GM12878 (cell line): ENCODE results near the gene ZNF532. TPM values are rescaled to one million over a fixed set of nuclear protein-coding genes. Genes with fewer than 3 reads are reported as not detected.

Experiments
- ATAC-seq: fragments of 200-7000 bp; cut with Tn5 transposase; 3 replicates; pipeline ENCODE4 v1.9.1; 2020; ENCODE audit warnings: mild to moderate bottlenecking, moderate library complexity
- BruUV-seq: library from RNA; stranded (reverse); fragments of 400-500 nt; replicated peaks from 2 replicates; lab custom pipeline; 2021; lab: Mats Ljungman, UMichigan
- CTCF ChIA-PET: fragments of 300-600 bp; sonication (Branson Sonifier 250); formaldehyde crosslinking; extraction: SDS; loops from one replicate; lab custom pipeline; 2021; ENCODE audit warnings: inconsistent platforms; lab: Yijun Ruan, JAX
- POLR2A ChIA-PET: fragments of 350-600 bp; formaldehyde crosslinking; extraction: SDS; loops from one replicate; lab custom pipeline; 2021; ENCODE audit warnings: inconsistent platforms; lab: Charles Lee
- RAD21 ChIA-PET: fragments of 300-600 bp; sonication (Branson Sonifier 250); formaldehyde crosslinking; loops from one replicate; lab custom pipeline; 2023; ENCODE audit warnings: antibody characterized with exemption; ENCODE audit not compliant: unreplicated experiment; lab: Charles Lee
- SMC1A ChIA-PET: fragments of 300-600 bp; sonication (Branson Sonifier 250); formaldehyde crosslinking; loops from one replicate; lab custom pipeline; 2023; ENCODE audit not compliant: unreplicated experiment, uncharacterized antibody; lab: Charles Lee
- DNase-seq: peaks from one replicate; pipeline ENCODE4 v3.0.0-alpha.2; 2011; ENCODE audit warnings: low read depth, low spot score
- FAIRE-seq: peaks from 3 replicates; lab custom pipeline; 2011; peaks lifted over from hg19 to GRCh38; lab: Jason Lieb, UNC
- H2AFZ ChIP-seq: 2 replicates; pipeline ENCODE4 v1.6.0; 2011; ENCODE audit warnings: low read depth, low read length, control low read depth; ENCODE audit not compliant: control insufficient read depth
- H3K27ac ChIP-seq: 2 replicates; pipeline ENCODE4 v1.5.1; 2011; ENCODE audit warnings: control low read depth; ENCODE audit not compliant: control insufficient read depth, insufficient read depth
- H3K27me3 ChIP-seq, 2 experiments: replicated peaks in 1 of 2; 2 replicates each; pipeline versions ENCODE4 v1.6.0 to v1.6.1; 2011; ENCODE audit warnings: low read length in 1 of 2; ENCODE audit not compliant: control insufficient read depth in 2 of 2, insufficient read depth in 2 of 2
- H3K36me3 ChIP-seq, 2 experiments: 2 replicates each; pipeline ENCODE4 v1.5.1; 2011; ENCODE audit warnings: low read length in 1 of 2; ENCODE audit not compliant: control insufficient read depth in 2 of 2, insufficient read depth in 2 of 2
- H3K4me1 ChIP-seq: 2 replicates; pipeline ENCODE4 v1.6.1; 2011; ENCODE audit warnings: mild to moderate bottlenecking, low read length, moderate library complexity, mixed read lengths; ENCODE audit not compliant: control insufficient read depth, insufficient read depth
- H3K4me2 ChIP-seq: 2 replicates; pipeline ENCODE4 v1.6.0; 2011; ENCODE audit warnings: control low read depth; ENCODE audit not compliant: control insufficient read depth, insufficient read depth
- H3K4me3 ChIP-seq: fragments of 200-600 bp; sonication (generic); 2 replicates; pipeline ENCODE4 v1.5.1; 2016
- H3K79me2 ChIP-seq: 2 replicates; pipeline ENCODE4 v1.6.0; 2011; ENCODE audit warnings: low read length; ENCODE audit not compliant: control insufficient read depth, insufficient read depth
- H3K9ac ChIP-seq: 2 replicates; pipeline ENCODE4 v1.8.0; 2011; ENCODE audit warnings: low read length, control low read depth, mixed read lengths; ENCODE audit not compliant: control insufficient read depth, insufficient read depth
- H3K9me3 ChIP-seq: replicated peaks from 3 replicates; pipeline ENCODE4 v1.5.1; 2011; ENCODE audit warnings: mild to moderate bottlenecking, low read length; ENCODE audit not compliant: control insufficient read depth, insufficient read depth
- H4K20me1 ChIP-seq: 2 replicates; pipeline ENCODE4 v1.6.0; 2011; ENCODE audit not compliant: control insufficient read depth, insufficient read depth
- CREB1 ChIP-seq: IDR thresholded peaks from 2 replicates; pipeline ENCODE4 v1.6.1; 2012; ENCODE audit warnings: low read depth, mild to moderate bottlenecking, inconsistent platforms
- CUX1 ChIP-seq: IDR thresholded peaks from 2 replicates; pipeline ENCODE4 v1.6.1; 2012; ENCODE audit warnings: improper control_type of control experiment, low read depth, low read length; ENCODE audit not compliant: insufficient replicate concordance
- MTA2 ChIP-seq: fragments of 450-650 bp; IDR thresholded peaks from 2 replicates; pipeline ENCODE4 v1.6.1; 2016; ENCODE audit warnings: low read depth, mild to moderate bottlenecking, moderate library complexity
- NR2C2 ChIP-seq: IDR thresholded peaks from 2 replicates; pipeline ENCODE4 v1.6.1; 2011; ENCODE audit warnings: borderline replicate concordance, low read depth; ENCODE audit not compliant: control insufficient read depth, insufficient read length
- PAX8 ChIP-seq: fragments of 450-650 bp; IDR thresholded peaks from 2 replicates; pipeline ENCODE4 v1.6.1; 2017; ENCODE audit warnings: mild to moderate bottlenecking, moderate library complexity
- RCOR1 ChIP-seq: conservative IDR thresholded peaks from 2 replicates; pipeline ENCODE4 v1.6.1; 2012; ENCODE audit warnings: low read depth, low read length, improper control_type of control experiment
- WGBS: methylation state at CpG from one replicate; pipeline ENCODE4 v1.1.6; 2016; ENCODE audit warnings: low lambda C conversion rate; ENCODE audit not compliant: insufficient replicate concordance, insufficient coverage; ENCODE audit errors: missing lambda C conversion rate; 5-methylcytosine and 5-hydroxymethylcytosine counted together
- in situ Hi-C: fragments of 300-500 bp; cut with MboI; formaldehyde crosslinking; loops from 9 replicates; pipeline ENCODE4 v1.14.3; 2018; ENCODE audit warnings: mixed read lengths
- intact Hi-C: fragments of 100-400 bp; cut with micrococcal nuclease; formaldehyde crosslinking; loops from one replicate; pipeline ENCODE4 v1.14.2; 2022; ENCODE audit not compliant: unreplicated experiment
- polyA plus RNA-seq, 11 experiments: library from polyadenylated mRNA; depleted of rRNA in 4 of 11; unstranded in 6 of 11; stranded (reverse) in 5 of 11; fragments of >200 nt; fragmentation: Nextera tagmentation in 4 of 11; fragmentation: Illumina TruSeq in 1 of 11; extraction: Ambion mirVana in 4 of 11; extraction: Trizol in 1 of 11; gene quantifications; 1 replicate in 1 of 11; 2 replicates in 10 of 11; pipeline versions ENCODE4 v1.2.1 to v1.2.3, GENCODE V29; 2011 to 2016; ENCODE audit warnings: inconsistent platforms in 2 of 11, missing spikeins in 2 of 11, low read depth in 1 of 11
- total RNA-seq, 4 experiments: library from RNA; depleted of rRNA in 3 of 4; stranded (reverse); fragments of >200 nt in 3 of 4; fragmentation: Illumina TruSeq in 1 of 4; extraction: Trizol in 1 of 4; gene quantifications; 2 replicates each; pipeline versions ENCODE4 v1.2.1 to v1.2.3, GENCODE V29; 2013 to 2021
- TF ChIP-seq, protein P1 (sequence below): fragments of 450-650 bp; IDR thresholded peaks from 2 replicates; pipeline ENCODE4 v1.6.1; 2018; ENCODE audit warnings: mild to moderate bottlenecking, low read depth, moderate library complexity; ENCODE audit not compliant: partially characterized antibody

ZNF532 gene
- total and polyA plus RNA-seq, 10 of the 15 experiments (the other 5 are each of a cell fraction or from before 2014, with no cell fraction given): 0.44 to 3.4 (median 1.4) TPM

DNA sequence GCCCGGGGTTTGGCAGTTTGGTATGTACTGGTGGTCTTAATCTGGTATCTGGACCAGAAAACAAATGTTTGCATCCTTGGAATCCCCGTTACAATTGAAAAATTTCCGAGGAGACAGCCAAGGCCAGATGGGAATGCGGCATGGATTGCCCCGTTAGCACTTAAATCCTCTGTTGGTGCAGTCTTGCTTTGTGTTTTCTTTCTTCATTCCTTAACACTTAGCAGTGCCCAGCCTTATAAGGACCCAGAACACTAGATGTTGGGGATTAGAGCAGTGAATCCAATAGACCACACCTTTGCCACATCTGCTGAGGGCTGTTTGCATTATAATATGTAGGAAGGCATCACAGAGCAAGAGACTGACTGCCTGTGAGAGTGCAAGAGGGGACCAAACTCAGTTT, 12.8 kb upstream of the ZNF532 start:
- POLR2A ChIA-PET: no interaction called here
- intact Hi-C loops (no loop called here), in situ Hi-C loops (no loop called here)
- Histone ChIP-seq H3K27me3 (0 out of 4 replicates have a peak, but pooled peaks cover 0 to 2% of the 10 kb centered on the region in 2 experiments), H3K4me2 (no peak overlapping the region), H3K9me3 (no peaks in the 10 kb centered on the region; the same call in 1 of the 3 replicates), H4K20me1 (no peaks in the 10 kb centered on the region), H3K79me2 (no peaks in the 10 kb centered on the region), H3K27ac (no peak overlapping the region), H3K4me3 (no peak overlapping the region), H2AFZ (no peak overlapping the region), H3K4me1 (peaks cover 3% of the 10 kb centered on the region), H3K36me3 (no peaks in the 10 kb centered on the region), H3K9ac (no peak overlapping the region)
- WGBS: 43% methylated on average over 5 of the region's 5 CpGs
- DNase-seq (no peak), ATAC-seq (no peak), FAIRE-seq (no peak)
- TF ChIP-seq CREB1 (no peak), RCOR1 (no peak), NR2C2 (no peak), CUX1 (no peak), MTA2 (no peak), PAX8 (no peak)
- TF ChIP-seq, protein P1, sequence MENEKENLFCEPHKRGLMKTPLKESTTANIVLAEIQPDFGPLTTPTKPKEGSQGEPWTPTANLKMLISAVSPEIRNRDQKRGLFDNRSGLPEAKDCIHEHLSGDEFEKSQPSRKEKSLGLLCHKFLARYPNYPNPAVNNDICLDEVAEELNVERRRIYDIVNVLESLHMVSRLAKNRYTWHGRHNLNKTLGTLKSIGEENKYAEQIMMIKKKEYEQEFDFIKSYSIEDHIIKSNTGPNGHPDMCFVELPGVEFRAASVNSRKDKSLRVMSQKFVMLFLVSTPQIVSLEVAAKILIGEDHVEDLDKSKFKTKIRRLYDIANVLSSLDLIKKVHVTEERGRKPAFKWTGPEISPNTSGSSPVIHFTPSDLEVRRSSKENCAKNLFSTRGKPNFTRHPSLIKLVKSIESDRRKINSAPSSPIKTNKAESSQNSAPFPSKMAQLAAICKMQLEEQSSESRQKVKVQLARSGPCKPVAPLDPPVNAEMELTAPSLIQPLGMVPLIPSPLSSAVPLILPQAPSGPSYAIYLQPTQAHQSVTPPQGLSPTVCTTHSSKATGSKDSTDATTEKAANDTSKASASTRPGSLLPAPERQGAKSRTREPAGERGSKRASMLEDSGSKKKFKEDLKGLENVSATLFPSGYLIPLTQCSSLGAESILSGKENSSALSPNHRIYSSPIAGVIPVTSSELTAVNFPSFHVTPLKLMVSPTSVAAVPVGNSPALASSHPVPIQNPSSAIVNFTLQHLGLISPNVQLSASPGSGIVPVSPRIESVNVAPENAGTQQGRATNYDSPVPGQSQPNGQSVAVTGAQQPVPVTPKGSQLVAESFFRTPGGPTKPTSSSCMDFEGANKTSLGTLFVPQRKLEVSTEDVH: no peak
- RAD21 ChIA-PET: no interaction called here
- SMC1A ChIA-PET: no interaction called here
- BruUV-seq: no TSS peak
- CTCF ChIA-PET: no interaction called here
